GM12865 (cell line): ENCODE data around the gene BCOR.
A peak's percentile ranks its signal among the peaks of the same experiment; 100 is the strongest.

Experiments used
- DNase-seq: peaks from one replicate; pipeline ENCODE4 v3.0.0; 2010; ENCODE audit warnings: low read depth
- H3K4me3 ChIP-seq: 2 replicates; pipeline ENCODE4 v1.5.1; 2011; ENCODE audit warnings: mild to moderate bottlenecking, low read depth, low read length, control low read depth
- TF ChIP-seq, protein P1 (sequence below): IDR thresholded peaks from 2 replicates; pipeline ENCODE4 v1.5.1; 2011; ENCODE audit warnings: low read length, control low read depth, low read depth, inconsistent platforms; ENCODE audit not compliant: insufficient read depth; ENCODE audit errors: missing control alignments

BCOR gene

DNA sequence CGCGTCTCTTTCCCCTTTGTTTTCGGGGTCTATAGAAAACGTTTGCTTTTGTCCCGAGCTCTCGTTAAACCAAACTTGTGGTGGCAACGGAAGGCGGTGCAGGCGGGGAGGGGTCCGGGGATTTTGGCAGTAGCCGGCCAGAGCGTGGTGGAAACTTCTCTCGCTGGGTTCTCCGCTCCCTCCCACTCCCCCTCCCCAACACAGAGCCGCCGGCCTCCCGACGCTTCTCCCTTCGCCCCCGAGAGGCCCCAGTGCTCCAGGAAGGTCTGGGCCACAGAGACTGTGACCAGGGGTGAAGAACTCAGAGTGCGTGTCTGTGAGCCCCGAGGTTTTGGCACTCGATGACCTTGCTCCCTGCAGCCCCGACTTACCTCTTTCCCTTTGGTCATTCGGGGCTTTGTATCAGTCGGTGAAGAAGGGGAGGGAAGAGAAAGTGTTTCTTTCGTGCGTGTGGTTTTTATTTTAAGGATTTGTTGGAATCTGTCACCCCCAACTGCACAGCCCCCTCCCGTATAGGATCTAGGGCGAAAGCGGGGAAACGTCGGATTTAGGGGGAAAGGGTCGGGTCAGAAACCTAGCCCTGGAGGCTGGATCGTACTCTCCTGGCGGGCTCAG, 9.0 kb upstream of the BCOR start:
- peak overlapping the region; percentile 87 for H3K4me3 ChIP-seq
- TF ChIP-seq, protein P1, sequence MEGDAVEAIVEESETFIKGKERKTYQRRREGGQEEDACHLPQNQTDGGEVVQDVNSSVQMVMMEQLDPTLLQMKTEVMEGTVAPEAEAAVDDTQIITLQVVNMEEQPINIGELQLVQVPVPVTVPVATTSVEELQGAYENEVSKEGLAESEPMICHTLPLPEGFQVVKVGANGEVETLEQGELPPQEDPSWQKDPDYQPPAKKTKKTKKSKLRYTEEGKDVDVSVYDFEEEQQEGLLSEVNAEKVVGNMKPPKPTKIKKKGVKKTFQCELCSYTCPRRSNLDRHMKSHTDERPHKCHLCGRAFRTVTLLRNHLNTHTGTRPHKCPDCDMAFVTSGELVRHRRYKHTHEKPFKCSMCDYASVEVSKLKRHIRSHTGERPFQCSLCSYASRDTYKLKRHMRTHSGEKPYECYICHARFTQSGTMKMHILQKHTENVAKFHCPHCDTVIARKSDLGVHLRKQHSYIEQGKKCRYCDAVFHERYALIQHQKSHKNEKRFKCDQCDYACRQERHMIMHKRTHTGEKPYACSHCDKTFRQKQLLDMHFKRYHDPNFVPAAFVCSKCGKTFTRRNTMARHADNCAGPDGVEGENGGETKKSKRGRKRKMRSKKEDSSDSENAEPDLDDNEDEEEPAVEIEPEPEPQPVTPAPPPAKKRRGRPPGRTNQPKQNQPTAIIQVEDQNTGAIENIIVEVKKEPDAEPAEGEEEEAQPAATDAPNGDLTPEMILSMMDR: no peak
- DNase-seq: no peak

DNA sequence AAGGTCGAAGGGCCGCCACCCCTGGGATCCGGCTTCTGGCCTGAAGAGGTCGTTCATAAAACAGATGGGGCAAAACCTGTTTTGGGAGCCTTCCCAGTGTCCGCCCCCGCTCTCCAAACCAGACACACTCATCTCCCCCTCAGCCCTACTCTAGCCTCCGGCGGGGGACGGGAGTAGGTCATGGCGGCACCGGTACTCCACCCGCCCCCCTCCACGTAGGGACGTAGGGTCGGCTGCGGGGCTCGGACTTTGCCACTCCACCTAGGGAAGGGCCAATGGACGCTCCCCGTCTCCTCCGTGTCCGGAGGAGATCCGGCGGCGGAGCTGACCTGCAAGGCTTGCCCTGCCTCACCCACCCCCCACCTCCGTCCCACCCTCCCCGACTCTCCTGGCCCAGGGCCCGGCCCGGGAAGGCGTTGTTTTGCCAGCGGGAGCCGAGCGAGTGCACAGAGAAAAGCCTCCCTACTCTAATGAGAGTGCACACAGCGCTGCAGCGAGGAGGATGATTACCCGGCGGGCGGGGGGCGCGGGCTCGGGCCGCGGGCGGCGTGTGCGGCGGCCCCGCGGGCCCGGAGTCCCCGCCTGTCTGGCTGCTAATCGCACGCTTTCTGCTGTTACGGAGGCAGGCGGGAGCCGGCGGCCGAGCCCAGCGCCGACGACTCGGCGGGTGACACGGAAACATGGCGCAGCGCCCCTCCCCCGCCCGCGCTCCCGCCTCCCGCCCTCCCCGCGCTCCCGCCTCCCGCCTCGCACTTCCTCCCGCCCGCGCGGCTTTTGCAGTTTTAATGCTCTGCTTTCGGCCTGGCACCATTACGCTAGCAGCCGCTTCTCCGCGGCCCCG, 8.3 kb upstream of the BCOR start:
- H3K4me3 ChIP-seq: peak overlapping the region; percentile 87
- TF ChIP-seq, protein P1: no peak
- DNase-seq: peak; percentile 76

DNA sequence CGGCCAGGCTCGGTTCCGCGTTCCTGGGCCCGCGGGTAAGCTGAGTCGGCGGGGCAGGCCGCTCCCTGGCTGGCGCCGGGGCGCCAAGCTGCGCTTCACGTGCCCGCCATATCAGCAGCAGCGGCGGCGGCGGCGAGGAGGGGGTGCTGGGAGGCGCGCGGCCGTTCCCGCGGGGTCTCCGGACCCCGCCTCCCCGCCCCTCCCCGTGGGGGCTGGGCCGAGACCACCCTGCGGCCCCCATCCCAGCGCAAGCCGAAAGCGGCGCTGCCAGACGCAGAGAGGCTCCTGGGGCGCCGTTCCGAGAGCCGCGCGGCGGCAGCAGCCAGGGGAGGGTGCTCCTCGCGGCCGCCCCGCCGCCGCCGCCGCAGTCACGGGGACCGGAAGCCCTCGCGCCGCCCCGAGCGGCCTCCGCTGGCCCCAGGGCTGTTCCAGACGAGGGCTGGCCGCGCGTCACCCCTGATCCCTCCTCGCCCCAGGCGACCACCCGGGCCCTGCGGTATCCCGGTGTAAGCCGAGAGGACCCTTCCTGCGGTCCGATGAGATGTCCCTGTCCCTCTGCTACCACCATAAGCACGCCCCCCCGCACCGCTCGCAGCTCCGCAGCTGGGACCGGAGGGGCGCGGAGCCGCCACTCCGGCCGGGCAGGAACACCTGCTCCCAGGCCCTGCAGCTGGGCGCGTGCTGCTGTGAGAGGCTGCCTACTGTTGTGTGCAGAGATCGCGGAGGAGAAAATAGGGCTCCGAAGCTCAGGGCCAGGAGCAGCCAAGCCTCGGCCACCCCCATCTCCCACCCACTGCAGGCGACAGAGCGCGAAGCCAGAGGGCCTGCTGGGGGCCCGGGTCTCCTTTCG, 7.5 kb upstream of the BCOR start:
- TF ChIP-seq, protein P1: no peak
- peak; percentile 63 for DNase-seq
- H3K4me3 ChIP-seq: peak overlapping the region; percentile 87

DNA sequence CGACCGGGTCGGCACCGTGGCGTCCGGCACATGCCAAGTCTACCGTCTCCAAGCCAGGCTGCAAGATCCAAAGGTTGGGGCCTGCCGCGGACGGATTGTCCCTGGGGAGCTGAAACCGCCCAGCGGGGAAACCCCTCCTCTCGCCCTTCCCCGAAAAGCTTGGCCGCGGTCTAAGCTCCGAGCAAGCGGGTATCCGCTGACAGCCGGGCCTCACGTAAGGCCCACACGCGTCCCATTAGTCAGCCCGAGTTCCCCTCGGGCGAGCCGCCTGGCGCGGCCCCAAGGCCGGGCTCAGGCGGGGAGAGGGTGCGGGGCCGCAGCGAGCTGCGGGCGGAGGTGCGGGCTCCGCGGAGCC, 6.8 kb upstream of the BCOR start:
- peak overlapping the region; percentile 87 for H3K4me3 ChIP-seq
- DNase-seq: peak; percentile 79
- TF ChIP-seq, protein P1: no peak

DNA sequence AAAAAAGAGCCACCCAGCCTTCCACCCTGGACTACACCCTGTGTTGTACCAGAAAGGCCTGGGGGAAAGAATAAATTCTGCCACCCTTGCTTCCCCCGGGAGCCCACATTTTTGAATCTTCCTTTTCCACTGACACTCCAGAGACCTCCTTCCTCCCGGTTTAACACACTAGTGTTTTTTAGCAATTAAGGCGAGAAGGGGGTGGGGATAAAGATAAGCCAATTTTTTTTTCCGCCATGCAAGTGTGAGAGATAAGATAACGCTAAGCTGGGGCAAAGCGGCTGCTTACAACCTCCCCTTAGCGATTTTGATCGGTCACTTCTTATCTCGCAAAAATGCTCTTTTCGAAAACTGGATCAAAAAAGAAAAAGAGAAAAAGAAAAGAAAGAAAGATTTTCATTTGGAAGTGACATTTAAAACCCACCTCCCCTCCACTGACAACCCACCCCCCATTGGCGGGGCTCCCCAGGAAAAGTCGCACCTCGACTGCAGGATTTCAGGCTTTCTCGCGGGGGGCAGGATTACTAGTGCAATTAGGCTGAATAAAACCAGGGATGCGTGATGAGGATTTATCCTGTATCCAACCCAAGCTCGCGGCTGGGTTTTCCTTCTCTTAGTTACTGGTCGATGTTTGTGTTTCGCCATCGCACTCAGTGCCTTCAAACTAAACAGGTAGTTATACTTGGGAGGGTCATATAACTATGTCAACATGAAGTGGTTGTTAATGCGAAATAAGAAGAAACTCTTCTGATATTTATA, 6.0 kb upstream of the BCOR start:
- DNase-seq: no peak
- no peak overlapping the region for H3K4me3 ChIP-seq

More for the DNA sequence above, 6.0 kb upstream of the BCOR start:
- TF ChIP-seq, protein P1: no peak
